ENCODE results near the gene MAGOH. TPM values are rescaled to one million over a fixed set of nuclear protein-coding genes. Genes with fewer than 3 reads are reported as not detected.
A peak's percentile ranks its signal among the peaks of the same experiment; 100 is the strongest.

Gene MAGOH
- total and polyA plus RNA-seq, 10 of the 15 experiments (the other 5 are each of a cell fraction or from before 2014, with no cell fraction given), result 62.6 to 261 (median 89.8) TPM

GRCh38 chr1:53238197-53239155, at the start of gene MAGOH (continued):
- TF ChIP-seq RELB (IDR thresholded peaks at IDR 0.05; ENCODE audit: low read depth) (peak; percentile 97), SMAD1 (IDR thresholded peaks at IDR 0.05; ENCODE audit: low read depth, partially characterized antibody) (peak; percentile 30), MEF2B (IDR thresholded peaks at IDR 0.05; ENCODE audit: partially characterized antibody, poor library complexity, severe bottlenecking) (peak; percentile 10), RBBP5 (conservative IDR thresholded peaks at IDR 0.05) (no peak), SKIL (IDR thresholded peaks at IDR 0.05; ENCODE audit: low read depth, poor library complexity, severe bottlenecking) (no peak), CREM (IDR thresholded peaks at IDR 0.05; ENCODE audit: low read depth) (peak; percentile 100), MYC (IDR thresholded peaks at IDR 0.05; ENCODE audit: insufficient read depth, insufficient read length, insufficient replicate concordance, low read length, severe bottlenecking) (no peak), TCF7 (IDR thresholded peaks at IDR 0.05; ENCODE audit: borderline replicate concordance) (no peak), PML (IDR thresholded peaks at IDR 0.05; ENCODE audit: low read length) (0 out of 2 replicates have a peak, but pooled peaks have one; percentile 76), BRCA1 (IDR thresholded peaks at IDR 0.05; ENCODE audit: low read depth, low read length) (peak; percentile 37; the same call in 1 of the 2 replicates), POU2F2 (IDR thresholded peaks at IDR 0.05; ENCODE audit: borderline replicate concordance, low read depth, low read length) (peak; percentile 66; the same call in 2 of the 3 replicates), MTA2 (IDR thresholded peaks at IDR 0.05; ENCODE audit: low read depth) (no peak), ZNF207 (IDR thresholded peaks at IDR 0.05; ENCODE audit: borderline replicate concordance) (0 out of 2 replicates have a peak, but pooled peaks have one; percentile 50), YY1 (IDR thresholded peaks at IDR 0.05; ENCODE audit: low read depth, low read length) (peak; percentile 73), ZNF622 (IDR thresholded peaks at IDR 0.05) (no peak), IRF3 (IDR thresholded peaks at IDR 0.05) (no peak), SREBF2 (IDR thresholded peaks at IDR 0.05; ENCODE audit: low read length) (0 out of 2 replicates have a peak, but pooled peaks have one; percentile 18), ZNF274 (IDR thresholded peaks at IDR 0.05; ENCODE audit: insufficient read depth, insufficient read length) (no peak), HSF1 (IDR thresholded peaks at IDR 0.05; ENCODE audit: low read depth, low read length) (no peak), ATF2 (IDR thresholded peaks at IDR 0.05; ENCODE audit: low read length) (no peak), JUND (IDR thresholded peaks at IDR 0.05; ENCODE audit: low read depth, low read length) (0 out of 2 replicates have a peak, but pooled peaks have one; percentile 13)

Measured in GM12878 (cell line).